NB4 (cell line): ENCODE results near the gene ZC3H7A.

Experiments used
- CTCF ChIP-seq: IDR thresholded peaks from one replicate; pipeline ENCODE4 v1.5.1; 2012; ENCODE audit warnings: low read depth, low read length
- MAX ChIP-seq: IDR thresholded peaks from 2 replicates; pipeline ENCODE4 v1.6.1; 2011; ENCODE audit warnings: low read depth, low read length
- MYC ChIP-seq: IDR thresholded peaks from 2 replicates; pipeline ENCODE4 v1.6.1; 2011; ENCODE audit warnings: low read depth, low read length
- POLR2A ChIP-seq: IDR thresholded peaks from 2 replicates; pipeline ENCODE4 v1.6.1; 2011; ENCODE audit warnings: mild to moderate bottlenecking; ENCODE audit not compliant: insufficient read length; ENCODE audit errors: extremely low read depth

GRCh38 chr16:11833951-11834695 is 37.1 kb upstream of the ZC3H7A start:
- TF ChIP-seq POLR2A (no peak), CTCF (no peak), MAX (no peak), MYC (no peak)
